Esophagus muscularis mucosa (tissue), 4 donors: ENCODE results near the gene FOXD1. TPM values are rescaled to one million over a fixed set of nuclear protein-coding genes. Genes with fewer than 3 reads are reported as not detected.

ENCODE experiments used
- DNase-seq: peaks from one replicate; pipeline ENCODE4 v3.0.0-alpha.2; 2017; ENCODE audit errors: extremely low spot score
- H3K27ac ChIP-seq, 4 donors: fragments of 200-600 bp; sonication (generic); replicated peaks in 1 of 4; 1 replicate in 3 of 4; 2 replicates in 1 of 4; pipeline ENCODE4 v1.5.1; 2016 to 2019; ENCODE audit warnings: mild to moderate bottlenecking in 1 of 4
- H3K27me3 ChIP-seq, 4 donors: fragments of 200-600 bp; sonication (generic); one replicate each; pipeline versions ENCODE4 v1.5.1 to v1.6.0; 2016 to 2019
- H3K36me3 ChIP-seq, 4 donors: fragments of 200-600 bp; sonication (generic); one replicate each; pipeline ENCODE4 v1.5.1; 2016 to 2019
- H3K4me1 ChIP-seq, 4 donors: fragments of 200-600 bp; sonication (generic); one replicate each; pipeline ENCODE4 v1.5.1; 2016 to 2019
- H3K4me3 ChIP-seq, 4 donors: fragments of 200-600 bp; sonication (generic); 1 replicate in 2 of 4; 2 replicates in 2 of 4; pipeline ENCODE4 v1.5.1; 2016 to 2019; ENCODE audit warnings: mild to moderate bottlenecking in 4 of 4, moderate library complexity in 1 of 4
- H3K9me3 ChIP-seq, 4 donors: fragments of 200-600 bp; sonication (generic); 1 replicate in 3 of 4; 2 replicates in 1 of 4; pipeline ENCODE4 v1.5.1; 2016 to 2019
- EP300 ChIP-seq: sonication (generic); formaldehyde crosslinking; IDR thresholded peaks from one replicate; pipeline ENCODE4 v1.6.1; 2017; ENCODE audit warnings: antibody characterized with exemption
- POLR2A ChIP-seq: fragments of 450-650 bp; IDR thresholded peaks from one replicate; pipeline ENCODE4 v1.6.1; 2017; ENCODE audit warnings: antibody characterized with exemption, moderate library complexity, mild to moderate bottlenecking, low read depth
- POLR2AphosphoS5 ChIP-seq, 2 donors: sonication (generic); formaldehyde crosslinking; IDR thresholded peaks; one replicate each; pipeline ENCODE4 v1.6.1; 2017; ENCODE audit warnings: antibody characterized with exemption in 2 of 2
- WGBS: methylation state at CpG from one replicate; pipeline ENCODE4 v1.1.5; 2018; 5-methylcytosine and 5-hydroxymethylcytosine counted together
- intact Hi-C: fragments of 100-400 bp; cut with DNase I; formaldehyde crosslinking; loops from one replicate; pipeline ENCODE4 v1.15.1; 2023
- total RNA-seq, 4 donors: library from RNA; depleted of rRNA; stranded (reverse); fragments of >200 nt; gene quantifications; one replicate each; pipeline versions ENCODE4 v1.1.0 to v1.2.1, GENCODE V29; 2016
- TF ChIP-seq, protein P1 (sequence below), 3 experiments: fragments of 200-600 bp in 2 of 3; fragments of 450-650 bp in 1 of 3; sonication (generic) in 2 of 3; IDR thresholded peaks; one replicate each; pipeline ENCODE4 v1.5.1; 2017 to 2019; ENCODE audit warnings: antibody characterized with exemption in 3 of 3, mild to moderate bottlenecking in 2 of 3, moderate library complexity in 1 of 3

Gene FOXD1
- total RNA-seq, 4 donors from 2014 or later: 5.0 to 23.4 (median 13.6) TPM

DNA sequence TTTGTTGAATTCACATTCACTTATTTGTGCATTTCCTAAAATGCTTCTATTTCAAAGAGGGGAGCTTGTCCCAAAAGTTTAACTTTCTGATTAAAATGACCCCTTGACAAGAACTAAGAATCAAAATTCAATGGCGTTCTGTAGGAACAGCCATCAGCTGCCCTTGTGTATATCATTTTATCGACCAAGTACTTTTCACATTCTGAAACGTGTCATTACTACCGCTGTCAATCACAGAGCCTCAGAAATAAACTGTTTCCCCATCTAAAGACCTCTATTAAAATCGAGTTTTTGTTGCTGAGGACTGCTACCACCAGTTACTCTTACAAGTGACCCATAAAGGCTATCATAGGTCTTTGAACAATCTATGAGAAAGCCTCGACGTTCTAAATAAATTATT lies 1.6 kb upstream of the FOXD1 start:
- 43% methylated on average over 7 of the region's 7 CpGs for WGBS
- intact Hi-C loops: loop anchor here (5.0 kb wide), 2 partner anchors 153 to 368 kb away; no protein-coding TSS in a partner anchor

DNA sequence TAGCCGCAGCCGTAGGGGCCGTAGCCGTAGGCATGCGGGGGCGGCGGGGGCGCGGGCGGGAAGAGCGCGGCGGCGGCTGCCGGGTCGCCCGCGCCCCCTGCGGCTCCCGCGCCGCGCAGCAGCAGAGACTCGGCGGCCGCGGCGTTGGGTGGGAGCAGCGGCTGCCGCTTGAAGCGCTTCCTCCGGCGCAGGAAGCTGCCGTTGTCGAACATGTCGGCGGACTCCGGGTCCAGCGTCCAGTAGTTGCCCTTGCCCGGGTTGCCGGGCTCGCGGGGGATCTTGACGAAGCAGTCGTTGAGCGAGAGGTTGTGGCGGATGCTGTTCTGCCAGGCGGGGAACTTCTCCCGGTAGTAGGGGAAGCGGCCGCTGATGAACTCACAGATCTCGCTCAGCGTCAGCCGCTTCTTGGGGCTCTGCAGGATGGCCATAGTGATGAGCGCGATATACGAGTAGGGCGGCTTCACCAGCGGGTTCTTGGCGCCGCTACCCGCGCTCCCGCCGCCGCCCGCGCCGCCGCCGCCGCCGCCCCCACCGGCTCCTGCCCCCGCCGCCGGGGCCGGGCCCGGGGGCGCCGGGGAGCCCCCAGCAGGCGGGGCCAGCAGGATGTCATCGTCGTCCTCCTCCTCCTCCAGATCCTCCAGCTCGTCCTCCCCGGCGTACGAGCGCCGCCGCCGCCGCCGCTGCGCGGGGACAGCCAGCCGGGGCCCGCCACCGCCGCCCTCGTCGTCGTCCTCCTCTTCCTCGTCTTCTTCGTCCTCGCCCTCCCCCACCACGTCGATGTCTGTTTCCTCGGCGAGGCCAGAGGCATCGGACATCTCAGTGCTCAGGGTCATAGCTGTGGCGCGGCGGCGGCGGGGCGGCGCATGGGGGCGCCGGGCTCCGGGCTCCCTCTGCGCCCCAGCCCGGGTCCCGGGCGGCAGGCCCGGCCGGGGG lies 781 bp downstream of the FOXD1 start:
- peak overlapping the region; percentile 64 to 83 (median 71) for H3K4me3 ChIP-seq
- peaks cover 4 to 83% (median 56%) of the 10 kb centered on the region in 4 donors for H3K27me3 ChIP-seq
- WGBS: 0% methylated on average over 31 of the region's 127 CpGs
- H3K36me3 ChIP-seq: peaks cover 0 to 7% (median 2%) of the 10 kb centered on the region in 4 donors
- peak overlapping the region; percentile 85 to 94 (median 94) for H3K27ac ChIP-seq
- no peaks in the 10 kb centered on the region for H3K9me3 ChIP-seq
- H3K4me1 ChIP-seq: peaks cover 16 to 62% (median 48%) of the 10 kb centered on the region in 4 donors
- TF ChIP-seq, protein P1, sequence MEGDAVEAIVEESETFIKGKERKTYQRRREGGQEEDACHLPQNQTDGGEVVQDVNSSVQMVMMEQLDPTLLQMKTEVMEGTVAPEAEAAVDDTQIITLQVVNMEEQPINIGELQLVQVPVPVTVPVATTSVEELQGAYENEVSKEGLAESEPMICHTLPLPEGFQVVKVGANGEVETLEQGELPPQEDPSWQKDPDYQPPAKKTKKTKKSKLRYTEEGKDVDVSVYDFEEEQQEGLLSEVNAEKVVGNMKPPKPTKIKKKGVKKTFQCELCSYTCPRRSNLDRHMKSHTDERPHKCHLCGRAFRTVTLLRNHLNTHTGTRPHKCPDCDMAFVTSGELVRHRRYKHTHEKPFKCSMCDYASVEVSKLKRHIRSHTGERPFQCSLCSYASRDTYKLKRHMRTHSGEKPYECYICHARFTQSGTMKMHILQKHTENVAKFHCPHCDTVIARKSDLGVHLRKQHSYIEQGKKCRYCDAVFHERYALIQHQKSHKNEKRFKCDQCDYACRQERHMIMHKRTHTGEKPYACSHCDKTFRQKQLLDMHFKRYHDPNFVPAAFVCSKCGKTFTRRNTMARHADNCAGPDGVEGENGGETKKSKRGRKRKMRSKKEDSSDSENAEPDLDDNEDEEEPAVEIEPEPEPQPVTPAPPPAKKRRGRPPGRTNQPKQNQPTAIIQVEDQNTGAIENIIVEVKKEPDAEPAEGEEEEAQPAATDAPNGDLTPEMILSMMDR (IDR thresholded peaks at IDR 0.05): no peak
- no peak for TF ChIP-seq POLR2AphosphoS5 (IDR thresholded peaks at IDR 0.05)
- no peak for TF ChIP-seq POLR2A
- no peak for TF ChIP-seq EP300
- intact Hi-C loops: no loop called here
- DNase-seq: peak; percentile 91

More for the DNA sequence above, 1.6 kb upstream of the FOXD1 start:
- Histone ChIP-seq H3K36me3 (no peaks in the 10 kb centered on the region), H3K9me3 (no peaks in the 10 kb centered on the region), H3K27me3 (peaks cover 4 to 73% (median 43%) of the 10 kb centered on the region in 4 donors), H3K27ac (no peak overlapping the region), H3K4me1 (peaks cover 16 to 40% (median 37%) of the 10 kb centered on the region in 4 donors), H3K4me3 (no peak overlapping the region)
- DNase-seq: no peak
- TF ChIP-seq EP300 (no peak), POLR2AphosphoS5 (IDR thresholded peaks at IDR 0.05) (no peak), POLR2A (no peak)
- TF ChIP-seq, protein P1 (IDR thresholded peaks at IDR 0.05): no peak

DNA sequence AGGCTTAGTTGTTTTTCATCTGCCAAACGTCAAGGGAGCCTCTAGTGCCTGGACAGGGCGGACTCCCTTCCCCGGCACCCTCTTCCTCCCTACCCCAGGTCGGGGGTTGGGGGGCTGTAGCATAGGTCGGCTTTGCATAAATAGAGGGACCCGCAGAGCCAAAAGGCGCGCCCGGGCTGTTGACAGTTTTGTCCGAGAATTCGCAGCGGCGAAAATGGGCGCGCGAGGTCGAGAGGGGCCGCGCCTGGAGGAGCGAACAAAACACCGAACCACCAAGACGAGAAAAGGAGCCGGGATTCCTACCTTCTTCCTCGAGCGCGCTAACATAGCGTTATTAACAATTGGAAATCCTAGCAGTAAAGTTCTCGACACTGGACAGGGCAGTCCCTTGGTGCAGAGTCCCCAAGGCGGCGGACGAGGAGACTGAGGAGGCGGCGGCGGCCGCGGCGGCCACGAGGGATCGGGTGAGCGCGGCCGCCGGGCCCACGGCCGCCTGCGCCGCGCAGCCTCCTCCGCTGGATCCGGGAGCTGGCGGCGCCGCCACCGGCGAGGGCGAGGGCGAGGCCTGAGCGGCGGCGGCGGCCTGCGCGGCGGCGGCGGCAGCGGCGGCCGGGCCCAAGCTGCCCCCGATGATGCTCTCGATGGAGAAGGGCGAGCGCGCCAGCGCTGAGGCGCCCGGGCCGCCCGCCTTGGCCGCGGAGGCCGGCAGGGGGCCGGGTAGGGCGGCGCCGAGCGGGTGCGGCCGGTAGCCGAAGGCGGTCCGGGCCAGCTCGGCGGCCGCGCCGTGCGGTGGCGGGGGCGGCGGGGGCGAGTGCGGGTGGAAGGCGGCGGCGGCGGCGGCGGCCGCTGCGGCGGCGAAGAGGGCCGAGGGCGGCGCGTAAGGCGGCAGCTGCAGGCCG lies 1.7 kb downstream of the FOXD1 start:
- Histone ChIP-seq H3K36me3 (peaks cover 0 to 7% (median 2%) of the 10 kb centered on the region in 4 donors), H3K27ac (peak overlapping the region; percentile 85 to 94 (median 94)), H3K4me3 (peak overlapping the region; percentile 64 to 83 (median 71)), H3K9me3 (no peaks in the 10 kb centered on the region), H3K4me1 (peaks cover 16 to 64% (median 49%) of the 10 kb centered on the region in 4 donors), H3K27me3 (peaks cover 4 to 83% (median 51%) of the 10 kb centered on the region in 4 donors)
- intact Hi-C loops: loop anchor here (1.0 kb wide), 1 partner anchor 9 kb away; no protein-coding TSS in a partner anchor
- WGBS: 6% methylated on average over 4 of the region's 119 CpGs
- peak; percentile 72 for DNase-seq
- TF ChIP-seq POLR2A (no peak), POLR2AphosphoS5 (IDR thresholded peaks at IDR 0.05) (no peak), EP300 (no peak)
- TF ChIP-seq, protein P1 (IDR thresholded peaks at IDR 0.05): no peak
